ENCODE data around the gene TROAP.

DNA sequence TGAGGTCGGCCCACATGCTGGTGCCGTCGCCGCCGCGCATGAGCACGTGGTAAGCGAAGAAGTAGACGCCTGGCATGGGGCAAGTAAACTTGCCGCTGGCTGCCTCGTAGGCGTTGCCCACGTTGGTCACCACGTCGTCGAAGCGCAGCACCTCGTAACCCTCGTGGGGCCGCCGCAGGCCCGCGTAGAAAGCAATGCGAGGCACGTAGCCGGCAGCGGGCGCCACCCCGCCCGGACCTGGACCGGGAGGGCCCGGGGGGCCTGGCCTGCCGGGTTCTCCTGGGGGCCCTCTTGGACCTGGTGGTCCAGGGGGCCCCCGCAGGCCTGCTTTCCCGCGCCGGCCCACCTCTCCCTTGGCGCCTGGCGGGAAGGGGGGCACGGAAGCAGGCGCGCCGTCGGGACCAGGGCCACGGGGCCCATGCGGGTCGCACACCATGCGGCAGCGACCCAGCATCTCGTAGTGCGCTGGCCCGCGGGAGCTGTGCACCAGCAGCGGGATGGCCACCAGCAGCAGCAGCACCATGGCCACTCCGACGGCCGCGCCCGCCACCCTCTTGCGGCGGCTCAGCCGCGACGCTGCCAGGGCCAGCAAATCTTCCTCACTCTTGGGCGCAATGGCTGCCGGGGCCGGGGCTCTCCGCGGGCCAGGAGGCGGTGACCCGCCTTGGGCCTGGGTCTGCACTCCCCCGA is 13.0 kb downstream of the TROAP start:
- TF ChIP-seq, protein P1, sequence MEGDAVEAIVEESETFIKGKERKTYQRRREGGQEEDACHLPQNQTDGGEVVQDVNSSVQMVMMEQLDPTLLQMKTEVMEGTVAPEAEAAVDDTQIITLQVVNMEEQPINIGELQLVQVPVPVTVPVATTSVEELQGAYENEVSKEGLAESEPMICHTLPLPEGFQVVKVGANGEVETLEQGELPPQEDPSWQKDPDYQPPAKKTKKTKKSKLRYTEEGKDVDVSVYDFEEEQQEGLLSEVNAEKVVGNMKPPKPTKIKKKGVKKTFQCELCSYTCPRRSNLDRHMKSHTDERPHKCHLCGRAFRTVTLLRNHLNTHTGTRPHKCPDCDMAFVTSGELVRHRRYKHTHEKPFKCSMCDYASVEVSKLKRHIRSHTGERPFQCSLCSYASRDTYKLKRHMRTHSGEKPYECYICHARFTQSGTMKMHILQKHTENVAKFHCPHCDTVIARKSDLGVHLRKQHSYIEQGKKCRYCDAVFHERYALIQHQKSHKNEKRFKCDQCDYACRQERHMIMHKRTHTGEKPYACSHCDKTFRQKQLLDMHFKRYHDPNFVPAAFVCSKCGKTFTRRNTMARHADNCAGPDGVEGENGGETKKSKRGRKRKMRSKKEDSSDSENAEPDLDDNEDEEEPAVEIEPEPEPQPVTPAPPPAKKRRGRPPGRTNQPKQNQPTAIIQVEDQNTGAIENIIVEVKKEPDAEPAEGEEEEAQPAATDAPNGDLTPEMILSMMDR (IDR thresholded peaks at IDR 0.05), result no peak
- TF ChIP-seq EP300 (IDR thresholded peaks at IDR 0.05), result no peak

Measured in ovary (tissue), 3 donors.